Aorta (tissue), 5 donors: ENCODE measurements around the gene SMG7. TPM values are rescaled to one million over a fixed set of nuclear protein-coding genes. Genes with fewer than 3 reads are reported as not detected.

Experiments used
- ATAC-seq: fragments of 200-7000 bp; cut with Tn5 transposase; one replicate; pipeline ENCODE4 v1.9.1; 2022; ENCODE audit warnings: moderate library complexity; ENCODE audit not compliant: low FRiP score
- DNase-seq, 2 donors: peaks; one replicate each; pipeline ENCODE4 v3.0.0-alpha.2; 2020
- H3K27ac ChIP-seq, 2 donors: one replicate each; pipeline ENCODE4 v1.5.1; 2013; ENCODE audit warnings: low read length in 2 of 2, mild to moderate bottlenecking in 2 of 2, moderate library complexity in 2 of 2, control low read depth in 1 of 2, inconsistent platforms in 1 of 2, low read depth in 1 of 2
- H3K27me3 ChIP-seq, 2 donors: one replicate each; pipeline ENCODE4 v1.6.1; 2013; ENCODE audit warnings: control low read depth in 1 of 2, low read length in 1 of 2, mild to moderate bottlenecking in 1 of 2, moderate library complexity in 1 of 2; ENCODE audit not compliant: insufficient read depth in 2 of 2, control insufficient read depth in 1 of 2
- H3K36me3 ChIP-seq, 2 donors: one replicate each; pipeline ENCODE4 v1.6.1; 2013; ENCODE audit warnings: control low read depth in 1 of 2, low read length in 1 of 2, mild to moderate bottlenecking in 1 of 2; ENCODE audit not compliant: insufficient read depth in 2 of 2, control insufficient read depth in 1 of 2
- H3K4me1 ChIP-seq, 2 donors: one replicate each; pipeline ENCODE4 v1.6.1; 2013; ENCODE audit warnings: low read length in 2 of 2, control low read depth in 1 of 2, mild to moderate bottlenecking in 1 of 2, moderate library complexity in 1 of 2; ENCODE audit not compliant: insufficient read depth in 2 of 2, control insufficient read depth in 1 of 2
- H3K4me3 ChIP-seq, 2 donors: one replicate each; pipeline ENCODE4 v1.5.1; 2013; ENCODE audit warnings: low read length in 2 of 2, control low read depth in 1 of 2, mild to moderate bottlenecking in 1 of 2
- H3K9me3 ChIP-seq: one replicate; pipeline ENCODE4 v1.6.1; 2013; ENCODE audit warnings: mild to moderate bottlenecking, low read length; ENCODE audit not compliant: control insufficient read depth
- WGBS, 2 donors: extraction: QIAGEN DNeasy Blood & Tissue Kit; methylation state at CpG; one replicate each; pipeline ENCODE4 v1.1.7; 2013; 5-methylcytosine and 5-hydroxymethylcytosine counted together
- intact Hi-C, 2 donors: fragments of 100-400 bp; cut with DNase I; formaldehyde crosslinking; loops; one replicate each; pipeline versions ENCODE4 v1.14.2 to v1.15.0; 2022
- polyA plus RNA-seq, 2 donors: library from polyadenylated mRNA; stranded (reverse); fragments of 200-250 nt; gene quantifications; one replicate each; pipeline ENCODE4 v1.2.3, GENCODE V29; 2013
- total RNA-seq, 2 donors: library from RNA; stranded (reverse); fragmentation: NEBNext Ultra II Directional; extraction: Animal tissue kit (Norgen Biotek cat#: 25700); gene quantifications; one replicate each; pipeline ENCODE4 v1.2.1, GENCODE V29; 2021
- donor health status: healthy with polysubstance abuse.
- donor health status: Bipolar disorder and iron deficiency.
- donor health status: DM: no; HTN: no; CAD: no.
- donor health status: DM: no; HTN: no; CAD: no.
- donor health status: DM: yes; HTN: yes; CAD: no.

SMG7 gene
- total and polyA plus RNA-seq, 4 donors: 7.4 to 51.0 (median 24.1) TPM

DNA sequence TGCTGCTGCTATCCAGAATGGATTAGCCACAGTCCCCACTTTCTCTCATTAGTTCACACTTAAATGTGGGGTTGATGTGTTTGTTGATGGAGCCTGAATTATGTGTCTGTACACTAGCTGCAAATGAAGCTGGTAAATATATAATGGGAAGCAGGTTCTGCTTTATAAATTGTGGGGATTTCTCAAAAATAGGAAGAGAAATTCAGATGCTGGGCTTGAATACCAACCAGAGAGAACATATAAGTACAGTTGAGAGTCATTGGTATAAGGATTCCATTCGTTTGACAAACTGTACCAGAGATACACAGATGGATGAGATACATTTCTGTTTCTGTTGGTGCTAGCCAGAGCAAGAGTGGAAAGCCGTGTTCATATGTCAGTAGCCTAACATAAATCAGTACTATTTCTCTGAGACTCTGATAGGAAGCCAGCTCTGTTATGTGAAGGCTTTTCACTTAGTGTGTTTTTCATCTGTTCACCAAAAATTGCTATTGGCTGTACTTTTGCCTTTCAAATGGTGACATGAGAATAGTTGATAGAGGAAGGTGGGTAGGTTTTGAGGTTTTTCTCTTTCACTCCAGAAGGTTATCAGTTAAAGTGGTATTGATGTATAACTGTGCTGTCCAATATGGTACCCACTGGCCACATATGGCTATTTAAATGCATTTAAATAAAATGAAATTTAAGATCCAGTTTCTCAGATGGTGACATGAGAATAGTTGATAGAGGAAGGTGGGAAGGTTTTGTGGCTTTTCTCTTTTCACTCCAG lies 15.6 kb downstream of the SMG7 start:
- WGBS, 2 donors: 64 to 82% methylated on average over 2 of the region's 2 CpGs
- H3K27ac ChIP-seq: no peak overlapping the region
- intact Hi-C loops: no loop called here
- H3K27me3 ChIP-seq: no peaks in the 10 kb centered on the region
- H3K36me3 ChIP-seq: no peaks in the 10 kb centered on the region
- no peaks in the 10 kb centered on the region for H3K9me3 ChIP-seq
- H3K4me1 ChIP-seq: peaks cover 0 to 2% of the 10 kb centered on the region in 2 donors
- ATAC-seq: no peak
- no peak for DNase-seq
- no peak overlapping the region for H3K4me3 ChIP-seq

DNA sequence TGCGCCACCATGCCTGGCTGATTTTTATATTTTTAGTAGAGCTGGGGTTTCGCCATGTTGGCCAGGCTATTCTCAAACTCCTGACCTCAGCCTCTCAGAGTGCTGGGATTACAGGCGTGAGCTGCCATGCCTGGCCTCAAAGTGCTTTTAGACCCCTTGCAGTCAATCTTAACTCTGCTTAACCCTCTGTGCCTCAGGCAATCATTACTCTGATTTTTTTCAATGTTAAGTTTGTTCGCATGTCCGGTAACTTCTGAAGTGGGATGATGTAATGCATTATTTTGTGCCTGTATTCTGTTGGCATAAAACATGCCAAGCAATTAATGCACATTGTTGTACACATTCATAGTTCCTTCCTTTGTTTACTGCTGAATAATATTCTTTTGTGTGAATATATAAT lies 18.6 kb downstream of the SMG7 start:
- H3K27ac ChIP-seq: no peak overlapping the region
- DNase-seq (no peak), ATAC-seq (no peak)
- H3K27me3 ChIP-seq: no peaks in the 10 kb centered on the region
- H3K36me3 ChIP-seq: no peaks in the 10 kb centered on the region
- intact Hi-C loops: no loop called here
- no peaks in the 10 kb centered on the region for H3K9me3 ChIP-seq
- 80 to 88% methylated on average over 5 of the region's 5 CpGs for WGBS, 2 donors
- H3K4me3 ChIP-seq: no peak overlapping the region
- peaks cover 0 to 2% of the 10 kb centered on the region in 2 donors for H3K4me1 ChIP-seq

DNA sequence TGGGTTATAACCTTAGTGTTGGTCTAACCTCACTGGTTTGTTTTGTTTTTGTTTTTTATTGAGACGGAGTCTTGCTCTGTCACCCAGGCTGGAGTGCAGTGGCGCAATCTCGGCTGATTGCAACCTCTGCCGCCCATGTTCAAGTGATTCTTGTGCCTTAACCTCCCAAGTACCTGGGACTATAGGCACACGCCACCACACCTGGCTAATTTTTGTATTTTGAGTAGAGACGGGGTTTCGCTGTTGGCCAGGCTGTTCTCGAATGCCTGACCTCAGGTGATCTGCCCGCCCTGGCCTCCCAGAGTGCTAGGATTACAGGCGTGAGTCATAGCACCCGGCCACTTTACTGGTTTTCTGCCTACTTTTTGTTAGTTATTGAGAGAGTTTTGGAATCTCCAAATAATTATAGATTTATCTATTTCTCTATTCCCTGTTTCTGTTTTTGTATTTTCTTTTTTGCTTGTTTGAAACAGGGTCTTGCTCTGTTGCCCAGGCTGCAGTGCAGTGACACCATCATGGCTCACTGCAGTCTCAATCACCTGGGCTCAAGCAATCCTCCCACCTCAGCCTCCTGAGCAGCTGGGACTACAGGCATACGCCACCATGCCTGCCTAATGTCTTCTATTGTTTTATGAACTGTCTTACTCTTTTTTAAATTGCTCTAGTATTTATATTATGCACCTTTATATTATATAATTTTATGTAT lies 21.4 kb downstream of the SMG7 start:
- H3K27me3 ChIP-seq: no peaks in the 10 kb centered on the region
- H3K4me1 ChIP-seq: peaks cover 0 to 3% of the 10 kb centered on the region in 2 donors
- intact Hi-C loops: no loop called here
- ATAC-seq: no peak
- 90 to 91% methylated on average over 12 of the region's 12 CpGs for WGBS, 2 donors
- H3K36me3 ChIP-seq: no peaks in the 10 kb centered on the region
- no peak overlapping the region for H3K4me3 ChIP-seq
- DNase-seq: no peak
- no peaks in the 10 kb centered on the region for H3K9me3 ChIP-seq
- no peak overlapping the region for H3K27ac ChIP-seq

DNA sequence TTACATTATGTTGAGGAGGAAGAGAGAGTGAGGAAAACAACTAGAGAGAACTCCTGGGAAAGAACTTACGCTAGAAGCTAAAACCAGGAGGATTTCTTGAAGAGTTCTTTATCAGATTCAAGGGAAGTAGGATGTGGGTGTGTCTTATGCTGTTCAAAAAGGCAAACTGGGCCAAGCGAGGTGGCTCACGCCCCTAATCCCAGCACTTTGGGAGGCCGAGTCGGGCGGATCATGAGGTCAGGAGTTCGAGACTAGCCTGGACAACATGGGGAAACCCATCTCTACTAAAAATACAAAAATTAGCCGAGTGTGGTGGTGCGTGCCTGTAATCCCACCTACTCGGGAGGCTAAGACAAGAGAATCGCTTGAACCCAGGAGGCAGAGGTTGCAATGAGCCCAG lies 23.1 kb downstream of the SMG7 start:
- H3K4me3 ChIP-seq: no peak overlapping the region
- DNase-seq: no peak
- peaks cover 0 to 3% of the 10 kb centered on the region in 2 donors for H3K4me1 ChIP-seq
- intact Hi-C loops: no loop called here
- no peaks in the 10 kb centered on the region for H3K27me3 ChIP-seq
- H3K27ac ChIP-seq: no peak overlapping the region
- no peak for ATAC-seq
- WGBS, 2 donors: 97 to 98% methylated on average over 11 of the region's 11 CpGs
- H3K36me3 ChIP-seq: no peaks in the 10 kb centered on the region
- no peaks in the 10 kb centered on the region for H3K9me3 ChIP-seq

DNA sequence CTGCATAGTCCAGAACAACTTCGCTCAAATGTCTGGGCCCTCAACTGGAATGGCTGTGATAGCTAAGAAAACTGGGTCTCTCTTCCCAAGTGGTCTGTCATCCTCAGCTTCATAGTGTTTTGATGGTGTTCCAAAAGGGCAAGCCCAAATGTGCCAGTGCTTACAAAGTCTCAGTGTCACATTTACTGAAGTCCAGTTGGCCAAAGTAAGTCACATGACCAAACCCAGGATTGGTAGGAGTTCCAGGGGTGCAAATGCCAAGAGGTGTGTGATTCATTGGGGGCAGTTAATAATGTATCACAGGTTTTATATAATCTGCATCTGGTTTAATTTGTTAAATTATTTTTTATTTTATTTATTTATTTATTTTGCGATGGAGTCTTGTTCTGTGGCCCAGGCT lies 24.9 kb downstream of the SMG7 start:
- Histone ChIP-seq H3K4me1 (peaks cover 0 to 2% of the 10 kb centered on the region in 2 donors), H3K4me3 (no peak overlapping the region), H3K27ac (no peak overlapping the region), H3K27me3 (no peaks in the 10 kb centered on the region), H3K9me3 (no peaks in the 10 kb centered on the region), H3K36me3 (no peaks in the 10 kb centered on the region)
- DNase-seq (no peak), ATAC-seq (no peak)
- 98 to 100% methylated on average over 2 of the region's 2 CpGs for WGBS, 2 donors
- intact Hi-C loops: no loop called here

DNA sequence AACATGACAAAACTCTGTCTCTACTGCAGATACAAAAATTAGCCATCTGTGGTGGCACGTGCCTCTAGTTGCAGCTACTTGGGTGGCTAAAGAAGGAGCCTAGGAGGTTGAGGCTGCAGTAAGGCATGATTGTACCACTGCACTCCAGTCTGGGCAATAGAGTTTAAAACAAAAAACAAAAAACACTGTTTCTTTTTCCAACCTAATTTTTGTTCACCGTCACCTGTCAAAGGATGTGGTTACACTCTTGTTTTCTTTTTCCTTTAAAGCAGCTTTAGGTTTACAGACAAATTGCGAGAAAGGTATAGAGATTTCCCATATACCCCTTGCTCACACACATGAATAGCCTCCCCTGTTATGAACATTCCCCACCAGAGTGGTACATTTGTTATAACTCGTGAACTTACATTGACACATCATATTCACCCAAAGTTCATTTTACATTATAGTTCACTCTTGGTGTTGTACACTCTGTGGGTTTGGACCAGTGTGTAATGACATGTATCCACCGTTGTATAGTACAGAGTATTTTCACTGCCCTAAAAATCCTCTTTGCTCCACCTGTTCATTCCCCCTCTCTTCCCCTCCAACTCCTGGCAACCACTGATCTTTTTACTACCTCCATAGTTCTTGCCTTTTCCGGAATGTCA lies 26.2 kb downstream of the SMG7 start:
- intact Hi-C loops: no loop called here
- Histone ChIP-seq H3K36me3 (no peaks in the 10 kb centered on the region), H3K4me1 (peaks cover 0 to 2% of the 10 kb centered on the region in 2 donors), H3K27me3 (no peaks in the 10 kb centered on the region), H3K9me3 (no peaks in the 10 kb centered on the region), H3K4me3 (no peak overlapping the region), H3K27ac (no peak overlapping the region)
- DNase-seq (no peak), ATAC-seq (no peak)
- 87 to 88% methylated on average over 6 of the region's 6 CpGs for WGBS, 2 donors

DNA sequence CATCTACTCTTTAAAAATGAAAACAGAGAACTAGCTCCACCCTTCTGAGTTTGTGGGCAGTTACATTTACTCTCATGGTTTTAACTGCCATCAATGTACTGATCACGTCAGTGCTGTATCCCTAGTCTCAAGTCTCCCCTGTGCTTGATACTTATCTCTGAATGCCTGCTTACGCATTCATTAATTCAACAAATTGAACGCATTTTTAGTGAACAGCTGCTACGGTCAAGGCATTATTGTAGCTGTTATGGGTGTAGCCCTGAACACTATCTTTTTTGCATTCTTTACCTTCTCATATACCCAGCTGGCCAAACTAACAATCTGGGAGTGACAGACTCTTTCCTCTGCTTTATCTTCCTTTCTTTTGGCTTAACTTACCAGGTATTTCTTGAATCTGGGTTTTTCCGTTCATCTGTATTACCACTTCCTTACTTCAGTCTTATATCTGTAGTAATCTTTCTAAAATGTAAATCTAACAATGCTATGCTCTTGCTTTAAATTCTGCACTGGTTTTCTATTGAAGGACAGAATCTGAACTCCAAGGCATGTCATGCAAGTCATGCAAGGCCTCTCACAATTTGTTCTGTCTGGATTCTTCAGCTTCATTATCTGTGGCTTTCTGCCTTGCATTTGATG lies 33.3 kb downstream of the SMG7 start:
- 92 to 96% methylated on average over 5 of the region's 5 CpGs for WGBS, 2 donors
- Histone ChIP-seq H3K4me3 (no peak overlapping the region), H3K27ac (no peak overlapping the region), H3K36me3 (no peaks in the 10 kb centered on the region), H3K9me3 (no peaks in the 10 kb centered on the region), H3K27me3 (no peaks in the 10 kb centered on the region), H3K4me1 (no peaks in the 10 kb centered on the region)
- no peak for DNase-seq
- ATAC-seq: no peak
- intact Hi-C loops: no loop called here

DNA sequence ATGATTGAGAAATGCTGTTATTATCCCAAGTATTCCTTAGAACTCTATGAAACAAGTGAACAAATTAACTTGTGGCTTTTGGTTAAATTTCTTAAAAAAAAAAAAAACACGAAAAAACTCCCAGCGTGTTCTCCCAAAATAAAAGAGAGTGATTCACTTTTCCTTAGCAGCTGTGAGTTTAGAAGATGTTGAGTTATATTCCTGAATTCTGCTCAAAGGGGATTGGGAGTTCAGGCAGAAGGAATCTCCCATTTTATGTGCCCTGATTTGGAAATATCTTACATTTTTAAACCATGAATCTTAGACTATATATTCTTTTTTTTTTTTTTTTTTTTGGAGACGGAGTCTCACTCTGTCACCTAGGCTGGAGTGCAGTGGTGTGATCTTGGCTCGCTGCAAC lies 34.3 kb downstream of the SMG7 start:
- Histone ChIP-seq H3K36me3 (no peaks in the 10 kb centered on the region), H3K27ac (no peak overlapping the region), H3K9me3 (no peaks in the 10 kb centered on the region), H3K4me3 (no peak overlapping the region), H3K4me1 (no peaks in the 10 kb centered on the region), H3K27me3 (no peaks in the 10 kb centered on the region)
- WGBS, 2 donors: 66 to 68% methylated on average over 4 of the region's 4 CpGs
- no peak for DNase-seq
- intact Hi-C loops: no loop called here
- ATAC-seq: no peak
